GM18508 (cell line): Measurements from ENCODE around the gene C3orf18.
A peak's percentile ranks its signal among the peaks of the same experiment; 100 is the strongest.

ENCODE experiments used
- ATAC-seq: cut with Tn5 transposase; IDR thresholded peaks from one replicate; pipeline ENCODE4 v1.9.1; 2021; ENCODE audit warnings: moderate number of reproducible peaks; ENCODE audit not compliant: insufficient read depth, unreplicated experiment

C3orf18 gene

DNA sequence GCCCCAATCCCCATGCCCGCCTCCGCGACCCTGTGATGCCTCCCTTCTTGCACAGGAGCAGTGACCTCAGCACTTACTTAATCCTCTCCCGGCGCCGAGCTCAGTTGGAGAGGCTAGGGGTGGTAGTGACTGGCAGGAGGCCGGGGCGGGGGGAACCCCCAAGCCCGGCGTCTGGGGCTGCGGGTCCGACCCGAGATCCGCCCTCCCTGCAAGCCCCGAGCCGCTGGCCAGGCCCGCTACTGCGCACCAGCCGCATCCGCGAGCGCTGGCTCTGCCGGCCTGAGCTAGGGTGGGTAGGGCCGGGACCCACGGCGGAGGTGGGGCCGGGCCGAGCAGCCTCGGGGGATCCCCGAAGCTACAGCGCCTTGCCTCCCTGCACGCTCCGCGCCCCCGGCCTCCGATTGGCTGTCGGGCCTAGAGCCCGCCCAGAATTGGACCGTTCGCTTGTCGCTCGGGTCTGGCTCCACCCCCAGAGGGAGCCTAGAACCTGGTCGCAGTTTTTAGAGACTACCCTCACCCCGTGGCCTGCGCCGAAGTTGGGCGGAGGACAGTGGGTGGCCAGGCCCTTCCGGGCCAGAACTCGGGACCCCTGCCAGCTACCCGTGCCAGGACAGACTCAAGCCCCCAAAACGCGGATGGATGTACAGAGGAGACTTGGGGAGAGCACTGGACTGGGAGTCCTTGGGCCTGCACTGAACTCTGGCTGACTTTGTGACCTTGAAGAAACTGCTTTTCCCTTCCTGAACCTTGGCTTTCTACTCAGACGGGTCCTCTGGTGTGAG, at the start of gene C3orf18:
TSS of gene C3orf18 (minus strand) at position 362 of the 782 bp plus-strand sequence. CDS start 2,048 bp downstream, outside the sequence.
- peak; percentile 63 for ATAC-seq

DNA sequence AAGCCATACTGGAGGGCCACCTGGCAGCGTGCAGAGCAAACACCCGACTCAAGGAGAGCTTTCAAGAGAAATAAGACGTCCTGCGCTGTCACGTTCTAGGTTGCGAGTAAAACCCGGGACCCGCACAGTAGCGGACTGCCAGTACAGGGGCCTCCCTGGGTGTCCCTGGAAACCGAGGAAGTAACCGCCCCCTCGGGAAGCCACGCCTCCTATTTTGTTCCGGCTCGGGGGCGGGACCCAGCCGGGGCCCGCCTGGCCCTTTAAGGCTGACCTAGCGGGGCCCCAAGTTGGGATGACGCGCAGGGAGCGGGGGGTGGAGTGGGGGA, 49.2 kb upstream of the C3orf18 start:
- no peak for ATAC-seq

DNA sequence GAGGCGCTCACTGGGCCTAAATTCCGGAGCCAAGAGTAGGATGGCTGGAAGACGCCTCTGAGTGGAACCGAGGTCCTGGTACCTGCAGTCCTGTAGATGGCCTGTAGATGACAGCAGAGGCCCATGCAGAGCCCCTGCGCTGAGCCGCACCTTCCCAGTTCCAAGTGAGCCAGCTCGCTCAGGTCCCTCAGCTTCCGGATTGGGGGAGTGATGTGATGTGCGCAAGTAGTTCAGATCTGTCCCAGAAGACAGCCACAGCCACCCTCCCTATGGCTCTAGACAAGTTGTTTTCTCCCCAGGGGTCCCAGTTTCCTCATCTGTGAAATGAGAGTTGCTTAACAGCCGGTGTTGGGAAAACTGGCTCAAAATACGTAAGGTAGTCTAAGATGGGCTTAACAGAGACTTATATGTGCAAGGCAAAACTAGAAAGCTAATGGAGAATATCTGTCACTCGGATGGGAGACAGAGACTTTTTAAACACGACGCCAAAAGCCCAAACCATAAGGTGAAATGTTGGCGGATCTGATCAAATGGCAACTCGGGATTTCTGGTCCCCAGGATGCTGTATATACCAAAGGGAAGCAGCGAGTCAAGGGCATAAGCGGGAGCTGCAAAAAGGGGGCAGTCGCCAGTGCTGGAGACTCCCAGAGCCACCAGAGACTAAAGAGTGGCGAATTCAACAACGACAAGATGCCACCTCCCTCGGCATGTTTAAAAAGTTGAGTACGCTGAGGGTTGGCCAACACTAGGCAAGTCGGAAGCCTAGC, 48.6 kb upstream of the C3orf18 start:
- ATAC-seq, result no peak

GRCh38 chr3:50615190-50615589, 47.6 kb upstream of the C3orf18 start:
- ATAC-seq, result no peak

DNA sequence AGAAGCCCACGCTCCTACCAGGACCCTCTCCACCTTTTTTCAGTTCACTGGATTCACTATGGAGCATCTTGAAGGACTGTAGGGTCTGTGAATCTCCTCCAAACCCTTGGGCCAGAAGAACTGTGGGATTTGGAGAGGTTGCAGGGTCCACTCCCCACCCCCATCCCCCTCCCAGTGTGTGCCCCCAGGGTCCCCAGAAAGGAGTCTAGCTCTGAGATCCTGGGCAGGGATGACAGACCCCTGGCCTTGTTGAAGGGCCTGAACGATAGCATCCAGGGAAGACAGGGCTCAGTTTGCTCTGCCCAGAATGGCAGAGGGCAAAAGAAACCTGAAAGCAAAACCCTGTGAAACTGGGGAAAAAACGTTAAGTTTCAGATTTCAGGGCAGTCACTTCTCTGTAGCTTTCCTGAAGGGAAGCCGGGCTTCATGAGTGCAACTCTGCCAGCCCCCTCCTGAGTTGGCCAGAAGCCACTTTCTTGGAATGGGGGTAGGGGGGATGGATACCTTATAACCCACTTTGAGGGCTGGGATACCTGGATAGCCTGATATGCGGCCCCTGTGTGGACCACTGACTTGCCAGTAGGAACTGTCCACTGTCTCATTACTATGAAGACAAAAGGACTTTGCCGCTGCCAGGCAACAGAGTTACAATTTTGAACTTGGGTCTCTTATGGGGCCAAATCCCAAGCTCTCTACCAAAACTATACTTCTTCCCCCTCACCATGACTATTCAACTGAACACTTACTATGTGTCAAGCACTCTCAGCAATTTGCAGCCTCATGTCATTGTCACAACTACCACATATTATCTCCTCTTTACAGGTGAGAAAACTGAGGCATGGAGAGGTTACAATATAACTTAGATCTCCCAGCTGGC, 45.7 kb upstream of the C3orf18 start:
- ATAC-seq, result no peak

DNA sequence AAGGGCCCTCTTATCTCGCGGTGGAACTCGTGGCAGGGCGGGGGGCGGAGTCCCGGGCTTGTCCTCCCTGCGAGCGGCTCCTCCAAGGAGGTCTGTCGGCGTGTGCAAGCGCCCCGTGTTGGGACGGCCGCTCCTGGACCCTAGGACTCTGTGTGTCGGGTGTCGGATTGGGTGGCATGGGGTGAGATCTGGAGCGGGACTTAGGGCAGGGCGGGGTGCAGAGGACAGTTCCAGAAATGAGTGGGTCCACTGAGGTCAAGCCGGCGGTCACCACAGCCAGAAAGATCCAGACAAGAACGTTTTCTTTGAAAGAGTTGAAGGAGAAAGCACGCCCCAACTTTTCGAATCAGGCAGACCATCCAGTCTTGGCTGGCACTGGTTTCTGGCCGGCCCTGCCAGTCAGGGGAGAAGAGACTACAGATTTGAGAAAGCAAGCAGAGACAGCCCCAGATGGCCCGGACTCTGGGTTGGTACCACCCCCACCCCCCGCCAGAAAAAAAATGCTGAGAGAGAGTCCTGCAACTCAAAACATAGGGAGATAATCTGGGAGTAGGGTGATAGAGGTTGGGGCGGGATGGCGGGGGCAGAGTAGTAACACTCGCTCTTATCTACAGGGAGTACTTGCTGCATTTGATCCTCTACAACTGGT, 44.8 kb upstream of the C3orf18 start:
- no peak for ATAC-seq

GRCh38 chr3:50611464-50612233, 44.1 kb upstream of the C3orf18 start, which contains the start of gene CISH:
TSS of gene CISH (minus strand) at chr3:50611774. CDS start at chr3:50611650, 124 bp downstream.
- ATAC-seq, result peak; percentile 38

- no peak for ATAC-seq
Measured at GRCh38 chr3:50610992-50611463, 43.5 kb upstream of the C3orf18 start.

DNA sequence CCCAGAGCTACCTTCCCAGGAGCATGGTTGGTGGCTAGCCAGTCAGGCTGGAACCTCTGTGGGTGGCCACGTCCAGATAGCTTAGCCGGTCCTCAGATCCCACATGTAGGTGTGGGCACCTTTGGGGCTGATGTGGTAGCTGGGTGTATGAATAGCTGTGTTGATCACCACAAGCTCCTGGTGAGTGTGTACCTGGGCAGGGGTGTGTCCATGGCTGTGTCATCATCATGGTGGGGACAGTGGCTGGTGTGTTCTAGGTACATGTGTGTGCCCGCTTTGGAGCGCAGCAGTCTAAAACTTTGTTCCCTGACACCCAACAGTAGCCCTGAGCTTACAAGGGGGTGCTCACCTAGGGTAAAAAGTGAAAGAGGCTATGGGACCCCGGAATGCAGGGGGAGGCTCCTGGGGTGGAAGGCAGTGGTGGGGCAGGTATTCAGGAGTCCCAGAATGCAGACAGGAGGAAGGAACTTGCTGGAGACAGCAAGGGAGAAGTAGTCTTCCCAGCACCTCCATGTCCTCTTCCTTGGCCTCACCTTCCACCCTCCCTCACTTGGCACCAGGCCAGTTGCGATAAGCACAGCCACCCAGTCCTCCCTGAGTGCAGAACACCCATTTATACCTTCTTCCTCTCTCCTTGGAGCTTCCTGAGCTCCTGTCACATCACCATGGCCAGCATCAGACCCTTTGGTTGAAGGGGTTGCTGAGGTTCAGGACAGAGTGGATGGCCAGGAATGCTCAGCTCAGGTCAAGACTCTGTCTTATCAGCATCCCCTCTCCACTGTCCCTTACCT, 42.8 kb upstream of the C3orf18 start:
- no peak for ATAC-seq

GRCh38 chr3:50609763-50610085, 42.2 kb upstream of the C3orf18 start:
- ATAC-seq, result no peak

GRCh38 chr3:50609071-50609762, 41.7 kb upstream of the C3orf18 start:
- ATAC-seq, result no peak

GRCh38 chr3:50608278-50608677, 40.7 kb upstream of the C3orf18 start:
- ATAC-seq, result no peak

DNA sequence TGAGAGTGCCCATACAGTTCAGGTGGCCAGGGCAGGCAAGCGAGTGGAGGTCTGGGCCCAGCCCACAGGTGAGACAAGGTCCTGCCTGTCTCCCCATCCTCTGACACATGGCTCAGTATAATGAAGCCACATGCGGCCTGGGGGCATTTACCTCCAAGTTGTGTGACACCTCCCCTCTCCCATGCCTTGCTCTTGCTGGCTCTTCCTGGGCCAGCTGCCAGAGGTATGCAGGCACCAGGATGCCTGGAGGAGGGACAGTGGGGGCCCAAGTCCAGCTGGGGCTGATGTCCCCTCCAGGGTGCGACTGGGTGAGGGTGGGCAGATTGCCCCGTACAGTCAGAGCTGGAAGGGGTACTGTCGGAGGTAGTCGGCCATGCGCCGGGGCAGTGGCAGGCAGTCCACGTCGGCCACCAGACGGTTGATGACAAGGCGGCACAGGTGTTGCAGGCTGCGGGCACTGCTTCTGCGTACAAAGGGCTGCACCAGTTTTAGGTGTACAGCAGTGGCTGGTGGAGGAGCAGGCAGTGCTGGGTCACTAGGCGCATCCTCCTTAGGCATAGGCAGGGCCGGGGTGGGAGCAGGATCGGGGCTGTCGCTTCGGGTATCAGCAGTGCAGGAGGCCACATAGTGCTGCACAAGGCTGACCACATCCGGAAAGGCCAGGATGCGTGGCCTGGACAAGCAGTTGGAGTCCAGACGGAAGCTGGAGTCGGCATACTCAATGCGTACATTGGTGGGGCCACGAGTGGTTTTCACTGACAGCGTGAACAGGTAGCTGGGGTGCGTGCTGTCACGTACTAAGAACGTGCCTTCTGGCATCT, 39.9 kb upstream of the C3orf18 start:
- ATAC-seq, result no peak

DNA sequence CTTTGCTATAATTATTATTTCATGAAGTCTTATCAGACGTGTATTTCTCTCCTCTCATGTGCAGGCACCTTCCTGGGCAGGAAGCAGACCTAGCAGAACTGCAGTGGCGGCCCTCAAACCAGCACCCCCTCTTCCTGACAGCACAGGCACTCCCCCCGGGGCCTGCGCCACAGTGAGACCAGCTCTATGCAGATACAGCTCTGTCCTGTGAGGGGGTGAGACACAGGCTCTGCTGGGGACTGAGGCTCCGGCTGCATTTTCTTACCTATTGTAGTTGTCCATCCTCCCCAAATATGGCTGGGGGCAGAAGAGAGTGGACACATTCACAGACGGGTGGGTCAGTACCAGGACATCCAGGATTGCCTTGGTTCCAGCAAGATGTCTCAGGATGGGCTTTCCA, 39.0 kb upstream of the C3orf18 start:
- no peak for ATAC-seq

DNA sequence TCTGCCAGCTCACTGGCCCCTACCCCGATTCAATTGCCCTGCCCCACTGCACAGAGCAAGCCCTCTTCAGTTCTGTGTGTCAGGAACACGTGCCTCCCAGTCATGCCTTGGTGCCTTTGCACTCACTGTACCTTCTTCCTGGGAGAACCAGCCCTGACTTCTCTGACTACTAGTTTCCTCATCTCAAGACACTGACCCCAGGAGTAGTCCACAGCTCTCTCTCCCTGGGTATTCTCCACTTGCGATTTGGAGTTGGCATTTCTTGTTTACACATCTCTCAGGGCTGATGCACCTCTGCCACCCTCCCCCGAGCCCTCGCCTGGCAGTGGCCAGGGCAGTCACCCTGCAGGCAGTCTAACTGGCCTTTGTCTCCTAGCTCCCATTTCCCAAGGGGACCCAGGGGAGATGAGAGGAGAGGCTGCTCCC, 38.4 kb upstream of the C3orf18 start:
- no peak for ATAC-seq

GRCh38 chr3:50604628-50605588, 37.4 kb upstream of the C3orf18 start:
- no peak for ATAC-seq
